HG02870 (cell line): ENCODE measurements around the gene JAM3.
"Not testable (repeated sequence)": the region's sequence is repeated elsewhere in the genome, so short reads cannot be mapped to it uniquely, and the experiment has no call there.

Experiments
- ATAC-seq: cut with Tn5 transposase; IDR thresholded peaks from one replicate; pipeline ENCODE4 v1.9.1; 2021; ENCODE audit warnings: mild to moderate bottlenecking, moderate library complexity; ENCODE audit not compliant: unreplicated experiment

The JAM3 gene

DNA sequence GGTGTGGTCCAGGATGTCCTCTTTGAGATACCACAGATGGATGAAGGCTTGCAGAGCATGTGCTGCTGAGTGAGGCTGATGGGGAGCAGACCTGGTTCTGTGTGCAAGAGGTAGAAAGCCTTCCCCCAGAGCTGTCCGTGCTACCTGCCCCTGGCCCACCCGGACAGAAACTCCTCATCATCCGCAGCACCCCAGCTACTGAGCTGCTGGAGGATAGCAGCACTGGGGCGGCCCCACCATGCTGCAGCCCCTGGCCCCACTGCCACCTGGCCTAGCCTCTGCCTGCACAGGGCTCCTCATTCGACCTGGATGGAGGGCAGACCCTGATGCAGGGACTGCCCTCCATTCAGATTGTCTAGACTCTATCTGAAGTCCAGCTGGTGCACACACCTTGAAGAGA, 104.4 kb downstream of the JAM3 start:
- ATAC-seq: no peak

- no peak for ATAC-seq
Measured at GRCh38 chr11:134176284-134176683, 107.4 kb downstream of the JAM3 start.

DNA sequence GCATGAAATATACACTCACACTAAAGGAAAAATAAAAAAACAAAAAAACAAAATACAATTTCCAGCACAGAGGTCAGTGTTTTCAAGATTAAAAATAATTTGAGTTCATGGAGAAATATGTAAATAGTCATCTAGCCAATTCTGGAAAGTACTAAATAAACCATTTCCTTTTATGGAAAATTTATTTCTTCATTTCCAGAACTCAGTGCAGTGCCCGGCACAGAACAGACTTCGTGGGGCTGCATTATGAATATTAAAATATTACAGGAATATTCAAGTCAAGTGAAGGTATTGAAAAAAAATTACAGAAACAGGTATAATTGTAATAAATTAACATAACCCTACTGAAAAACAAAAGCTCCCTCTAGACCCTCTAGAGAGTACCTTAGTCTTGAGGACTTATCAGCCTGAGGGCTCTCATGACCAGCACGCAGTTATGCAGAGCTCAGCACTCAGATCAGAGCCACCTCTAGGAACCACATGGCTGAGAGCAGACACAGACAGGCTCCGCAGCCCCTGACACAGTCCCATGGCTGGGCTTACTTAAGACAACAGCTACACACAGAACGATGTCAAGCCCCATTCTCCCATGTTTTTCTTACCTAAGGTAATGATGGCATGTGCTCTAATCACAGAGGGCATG, 109.3 kb downstream of the JAM3 start:
- no peak for ATAC-seq

DNA sequence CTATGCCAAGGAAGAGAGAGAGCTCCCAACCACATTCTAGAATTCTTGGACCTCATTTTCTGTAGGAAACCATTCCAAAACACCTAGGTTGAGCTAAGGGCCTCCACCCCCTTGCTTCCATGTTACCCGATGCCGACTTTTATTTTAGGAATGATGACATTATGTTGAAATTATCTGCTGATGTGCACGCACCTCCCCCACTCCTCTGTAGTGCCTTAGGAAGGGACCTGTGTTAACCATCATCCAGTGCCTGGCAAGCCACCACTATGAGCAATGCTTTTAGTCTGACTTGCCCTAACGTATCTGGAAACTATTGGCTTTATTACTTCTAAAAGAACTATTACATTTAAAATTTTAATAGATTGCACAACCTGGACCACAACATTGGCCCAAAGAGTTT, 112.8 kb downstream of the JAM3 start:
- ATAC-seq: no peak

GRCh38 chr11:134188092-134188491, 119.2 kb downstream of the JAM3 start:
- ATAC-seq: not testable (repeated sequence)

DNA sequence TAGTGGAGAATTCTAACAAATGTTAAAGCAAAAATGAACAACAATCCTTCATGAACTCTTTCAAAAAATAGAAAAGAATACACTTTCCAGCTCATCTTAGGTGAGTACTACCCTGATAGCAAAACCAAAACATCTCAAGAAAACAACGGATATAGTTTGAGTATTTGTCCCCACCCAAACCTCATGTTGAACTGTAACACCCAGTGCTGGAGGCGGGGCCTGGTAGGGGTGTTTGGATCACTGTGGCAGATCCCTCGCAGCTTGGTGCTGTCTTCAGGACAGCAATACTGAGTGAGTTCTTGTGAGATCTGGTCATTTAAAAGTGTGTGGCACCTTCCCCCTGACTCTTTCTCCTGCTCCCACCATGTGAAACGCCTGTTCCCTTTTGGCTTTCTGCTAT, 127.9 kb downstream of the JAM3 start:
- ATAC-seq: no peak

GRCh38 chr11:134199531-134199930, 130.7 kb downstream of the JAM3 start:
- no peak for ATAC-seq

- ATAC-seq: no peak
Measured at GRCh38 chr11:134200688-134201087, 131.8 kb downstream of the JAM3 start.
